Left ventricle myocardium superior (tissue), 1 donor: ENCODE data around the gene PSPN. TPM values are rescaled to one million over a fixed set of nuclear protein-coding genes. Genes with fewer than 3 reads are reported as not detected.
"Not testable (repeated sequence)": the region's sequence is repeated elsewhere in the genome, so short reads cannot be mapped to it uniquely, and the experiment has no call there.

Experiments used
- ATAC-seq: fragments of 200-7000 bp; cut with Tn5 transposase; one replicate; pipeline ENCODE4 v1.9.1; 2020; ENCODE audit warnings: mild to moderate bottlenecking, moderate library complexity
- DNase-seq: peaks from one replicate; pipeline ENCODE4 v3.0.0-alpha.2; 2020
- intact Hi-C: fragments of 100-400 bp; cut with micrococcal nuclease; formaldehyde crosslinking; loops from one replicate; pipeline ENCODE4 v1.11.0; 2022
- total RNA-seq: library from RNA; stranded (reverse); fragmentation: NEBNext Ultra II Directional; extraction: Animal tissue kit (Norgen Biotek cat#: 25700); gene quantifications from one replicate; pipeline ENCODE4 v1.2.1, GENCODE V29; 2021
- donor health status: DM: no; HTN: yes; CAD: no; lungs with severe emphysema.

PSPN gene
- total RNA-seq, 1 donor from 2014 or later: 1.2 TPM

GRCh38 chr19:6376512-6377190 lies 918 bp upstream of the PSPN start:
- DNase-seq: no peak
- ATAC-seq: no peak
- intact Hi-C loops: no loop called here

GRCh38 chr19:6374711-6375410 lies 872 bp downstream of the PSPN start:
- intact Hi-C loops: no loop called here

GRCh38 chr19:6374161-6374709 lies 1.5 kb downstream of the PSPN start:
- no peak for ATAC-seq

More at GRCh38 chr19:6374711-6375410, 872 bp downstream of the PSPN start:
- ATAC-seq (no peak), DNase-seq (no peak)

GRCh38 chr19:6373813-6374108 lies 2.0 kb downstream of the PSPN start:
- ATAC-seq (no peak), DNase-seq (no peak)
- intact Hi-C loops: no loop called here

More at GRCh38 chr19:6374161-6374709, 1.5 kb downstream of the PSPN start:
- DNase-seq: peak; percentile 52
- intact Hi-C loops: no loop called here

GRCh38 chr19:6373096-6373812 lies 2.5 kb downstream of the PSPN start:
- DNase-seq: peak; percentile 99
- intact Hi-C loops: no loop called here
- ATAC-seq: peak; percentile 86

- intact Hi-C loops: no loop called here
- ATAC-seq (peak; percentile 90), DNase-seq (peak; percentile 97)
Observed at GRCh38 chr19:6372594-6373095, 3.1 kb downstream of the PSPN start, which contains the start of gene ALKBH7. Gene ALKBH7, plus strand, starts transcription at chr19:6372794. Its CDS starts 27 bp downstream, at chr19:6372821.

- DNase-seq (no peak), ATAC-seq (no peak)
- intact Hi-C loops: no loop called here
Observed at GRCh38 chr19:6364353-6364752, 11.4 kb downstream of the PSPN start.

GRCh38 chr19:6362351-6362801 lies 13.4 kb downstream of the PSPN start:
- ATAC-seq (no peak), DNase-seq (no peak)
- intact Hi-C loops: no loop called here

- ATAC-seq: no peak
- intact Hi-C loops: no loop called here
- no peak for DNase-seq
Observed at GRCh38 chr19:6362027-6362350, 13.7 kb downstream of the PSPN start.

- ATAC-seq, intact Hi-C loops: not testable (repeated sequence)
Observed at GRCh38 chr19:6360857-6361216, 14.9 kb downstream of the PSPN start.

GRCh38 chr19:6360445-6360844 lies 15.3 kb downstream of the PSPN start:
- DNase-seq, intact Hi-C loops, ATAC-seq: not testable (repeated sequence)

More at GRCh38 chr19:6360857-6361216, 14.9 kb downstream of the PSPN start:
- DNase-seq: not testable (repeated sequence)

GRCh38 chr19:6359568-6360341 lies 16.0 kb downstream of the PSPN start:
- no peak for ATAC-seq
- DNase-seq: no peak
- intact Hi-C loops: no loop called here

GRCh38 chr19:6358003-6358402 lies 17.7 kb downstream of the PSPN start:
- DNase-seq: no peak
- intact Hi-C loops: no loop called here
- no peak for ATAC-seq

GRCh38 chr19:6357174-6357573 lies 18.6 kb downstream of the PSPN start:
- DNase-seq: no peak
- intact Hi-C loops: no loop called here
- ATAC-seq: no peak

- DNase-seq, intact Hi-C loops, ATAC-seq: not testable (repeated sequence)
Observed at GRCh38 chr19:6355321-6356040, 20.3 kb downstream of the PSPN start.

GRCh38 chr19:6354098-6354674 lies 21.5 kb downstream of the PSPN start:
- no peak for ATAC-seq

GRCh38 chr19:6352381-6353165 lies 23.2 kb downstream of the PSPN start:
- ATAC-seq (no peak), DNase-seq (no peak)
- intact Hi-C loops: no loop called here

More at GRCh38 chr19:6354098-6354674, 21.5 kb downstream of the PSPN start:
- no peak for DNase-seq
- intact Hi-C loops: no loop called here
